ENCODE results near the gene ACOD1.

GRCh38 chr13:76982061-76982460, 33.8 kb downstream of the ACOD1 start:
- TF ChIP-seq POLR2A (IDR thresholded peaks at IDR 0.05) (no peak), CTCF (IDR thresholded peaks at IDR 0.05) (no peak)

Data from thyroid gland (tissue), 4 donors.